Endothelial cell of umbilical vein (primary cell): ENCODE measurements around the gene DNAJB8.

Experiments used
- CTCF ChIP-seq, 2 donors: IDR thresholded peaks; 1 replicate in 1 of 2; 2 replicates in 1 of 2; pipeline ENCODE4 v1.5.1; 2011; ENCODE audit warnings: low read length in 2 of 2, mild to moderate bottlenecking in 2 of 2, moderate library complexity in 2 of 2, control low read depth in 1 of 2, inconsistent platforms in 1 of 2, low read depth in 1 of 2; ENCODE audit not compliant: insufficient read depth in 1 of 2; ENCODE audit errors: extremely low read depth in 1 of 2
- GATA2 ChIP-seq: IDR thresholded peaks from 2 replicates; pipeline ENCODE4 v1.7.0; 2011; ENCODE audit warnings: low read depth, mild to moderate bottlenecking, moderate library complexity, mixed read lengths, low read length; ENCODE audit not compliant: insufficient read length, insufficient read depth
- POLR2A ChIP-seq: IDR thresholded peaks from 2 replicates; pipeline ENCODE4 v1.6.1; 2012; ENCODE audit warnings: low read depth, mild to moderate bottlenecking, control low read depth, low read length
- POLR2AphosphoS5 ChIP-seq: IDR thresholded peaks from 2 replicates; pipeline ENCODE4 v1.6.1; 2012; ENCODE audit warnings: low read depth, mild to moderate bottlenecking, control low read depth, low read length, moderate library complexity; ENCODE audit not compliant: insufficient read depth

- TF ChIP-seq GATA2 = no peak
- TF ChIP-seq POLR2A = no peak
- TF ChIP-seq CTCF (IDR thresholded peaks at IDR 0.05; ENCODE audit: extremely low read depth in 1 of 2, insufficient read depth in 1 of 2, low read depth in 1 of 2, low read length in 2 of 2) = no peak
- TF ChIP-seq POLR2AphosphoS5 = no peak
Observed at GRCh38 chr3:128434524-128434923, 32.2 kb downstream of the DNAJB8 start.
